Transverse colon (tissue), 4 donors: ENCODE measurements around the gene DHRSX. TPM values are rescaled to one million over a fixed set of nuclear protein-coding genes. Genes with fewer than 3 reads are reported as not detected.

Experiments
- DNase-seq: peaks from one replicate; pipeline ENCODE4 v3.0.0-alpha.2; 2019
- H3K27ac ChIP-seq, 4 donors: fragments of 200-600 bp; sonication (generic); 2 replicates each; pipeline ENCODE4 v1.5.1; 2016 to 2018; ENCODE audit warnings: inconsistent platforms in 4 of 4
- H3K27me3 ChIP-seq: fragments of 200-600 bp; sonication (generic); 2 replicates; pipeline ENCODE4 v1.5.1; 2017; ENCODE audit warnings: inconsistent platforms
- H3K36me3 ChIP-seq, 4 donors: fragments of 200-600 bp; sonication (generic); 2 replicates each; pipeline ENCODE4 v1.5.1; 2017 to 2019; ENCODE audit warnings: inconsistent platforms in 4 of 4
- H3K4me1 ChIP-seq, 4 donors: fragments of 200-600 bp; sonication (generic); 2 replicates each; pipeline ENCODE4 v1.5.1; 2017 to 2020; ENCODE audit warnings: inconsistent platforms in 4 of 4
- H3K4me3 ChIP-seq, 4 donors: fragments of 200-600 bp; sonication (generic); 1 replicate in 1 of 4; 2 replicates in 3 of 4; pipeline versions ENCODE4 v1.5.1 to v1.6.1; 2017 to 2019; ENCODE audit warnings: inconsistent platforms in 4 of 4
- H3K9me3 ChIP-seq, 2 donors: fragments of 200-600 bp; sonication (generic); 2 replicates each; pipeline ENCODE4 v1.5.1; 2017 to 2019; ENCODE audit warnings: inconsistent platforms in 2 of 2
- EP300 ChIP-seq: sonication (generic); formaldehyde crosslinking; IDR thresholded peaks from one replicate; pipeline ENCODE4 v1.6.1; 2017; ENCODE audit warnings: antibody characterized with exemption, low read depth
- POLR2A ChIP-seq: fragments of 450-650 bp; IDR thresholded peaks from one replicate; pipeline ENCODE4 v1.6.1; 2016; ENCODE audit warnings: antibody characterized with exemption, mild to moderate bottlenecking, moderate library complexity
- POLR2AphosphoS5 ChIP-seq, 3 donors: sonication (generic); formaldehyde crosslinking; IDR thresholded peaks; one replicate each; pipeline ENCODE4 v1.6.1; 2016; ENCODE audit warnings: antibody characterized with exemption in 3 of 3
- WGBS, 2 donors: methylation state at CpG; one replicate each; pipeline ENCODE4 v1.1.5; 2018; ENCODE audit warnings: low coverage in 1 of 2; 5-methylcytosine and 5-hydroxymethylcytosine counted together
- in situ Hi-C, 4 donors: fragments of 200-750 bp; cut with MboI; loops; one replicate each; pipeline versions ENCODE4 v1.15.0 to v1.15.1; 2017; ENCODE audit warnings: low sequenced_read_pairs in 3 of 4, low pct_ligation_motif_present in 1 of 4, low pct_unique_long_range_greater_than_20kb in 1 of 4
- intact Hi-C: fragments of 100-400 bp; cut with DNase I; formaldehyde crosslinking; loops from one replicate; pipeline ENCODE4 v1.15.1; 2023; ENCODE audit warnings: low total_unique reads
- total RNA-seq, 4 donors: library from RNA; depleted of rRNA; stranded (reverse); fragments of >200 nt; gene quantifications; one replicate each; pipeline ENCODE4 v1.1.0, GENCODE V29; 2016
- TF ChIP-seq, protein P1 (sequence below), 5 experiments: fragments of 200-600 bp in 3 of 5; fragments of 450-650 bp in 2 of 5; sonication (generic) in 3 of 5; IDR thresholded peaks; 1 replicate in 2 of 5; 2 replicates in 3 of 5; pipeline ENCODE4 v1.5.1; 2016 to 2017; ENCODE audit warnings: antibody characterized with exemption in 5 of 5, inconsistent platforms in 3 of 5, mild to moderate bottlenecking in 2 of 5, moderate library complexity in 1 of 5

The DHRSX gene
- total RNA-seq, 4 donors from 2014 or later: 27.9 to 39.9 (median 33.9) TPM

DNA sequence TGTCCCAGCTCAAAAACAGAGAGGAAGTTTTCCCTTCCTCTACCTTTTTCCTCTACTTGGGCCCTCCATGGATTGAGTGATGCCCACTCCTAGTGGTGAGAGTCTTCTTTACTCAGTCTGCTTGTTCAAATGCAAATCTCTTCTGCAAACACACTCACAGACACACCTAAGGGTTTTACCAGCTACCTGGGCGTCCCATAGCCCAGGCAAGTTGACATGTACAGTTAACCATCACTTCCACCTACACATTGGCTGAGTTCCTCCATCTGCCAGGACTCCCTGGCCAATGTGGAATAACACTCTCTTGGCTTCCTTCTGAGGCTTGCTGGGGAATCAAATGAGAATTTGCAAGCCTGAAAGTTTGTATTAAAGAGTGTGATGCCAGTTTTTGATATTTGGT is 45.7 kb upstream of the DHRSX start:
- H3K27ac ChIP-seq: no peak overlapping the region
- no peaks in the 10 kb centered on the region for H3K27me3 ChIP-seq
- no peak overlapping the region for H3K4me3 ChIP-seq
- no peaks in the 10 kb centered on the region for H3K36me3 ChIP-seq
- no peaks in the 10 kb centered on the region for H3K4me1 ChIP-seq
- intact Hi-C loops: no loop called here
- no peaks in the 10 kb centered on the region for H3K9me3 ChIP-seq
- in situ Hi-C loops: no loop called here
- TF ChIP-seq POLR2A: no peak
- TF ChIP-seq, protein P1, sequence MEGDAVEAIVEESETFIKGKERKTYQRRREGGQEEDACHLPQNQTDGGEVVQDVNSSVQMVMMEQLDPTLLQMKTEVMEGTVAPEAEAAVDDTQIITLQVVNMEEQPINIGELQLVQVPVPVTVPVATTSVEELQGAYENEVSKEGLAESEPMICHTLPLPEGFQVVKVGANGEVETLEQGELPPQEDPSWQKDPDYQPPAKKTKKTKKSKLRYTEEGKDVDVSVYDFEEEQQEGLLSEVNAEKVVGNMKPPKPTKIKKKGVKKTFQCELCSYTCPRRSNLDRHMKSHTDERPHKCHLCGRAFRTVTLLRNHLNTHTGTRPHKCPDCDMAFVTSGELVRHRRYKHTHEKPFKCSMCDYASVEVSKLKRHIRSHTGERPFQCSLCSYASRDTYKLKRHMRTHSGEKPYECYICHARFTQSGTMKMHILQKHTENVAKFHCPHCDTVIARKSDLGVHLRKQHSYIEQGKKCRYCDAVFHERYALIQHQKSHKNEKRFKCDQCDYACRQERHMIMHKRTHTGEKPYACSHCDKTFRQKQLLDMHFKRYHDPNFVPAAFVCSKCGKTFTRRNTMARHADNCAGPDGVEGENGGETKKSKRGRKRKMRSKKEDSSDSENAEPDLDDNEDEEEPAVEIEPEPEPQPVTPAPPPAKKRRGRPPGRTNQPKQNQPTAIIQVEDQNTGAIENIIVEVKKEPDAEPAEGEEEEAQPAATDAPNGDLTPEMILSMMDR (IDR thresholded peaks at IDR 0.05): no peak
- no peak for TF ChIP-seq POLR2AphosphoS5 (IDR thresholded peaks at IDR 0.05)
- 67% methylated on average over 1 of the region's 1 CpG; no CpG with 5 or more reads in 1 of the 2 donors for WGBS, 2 donors
- DNase-seq: no peak

DNA sequence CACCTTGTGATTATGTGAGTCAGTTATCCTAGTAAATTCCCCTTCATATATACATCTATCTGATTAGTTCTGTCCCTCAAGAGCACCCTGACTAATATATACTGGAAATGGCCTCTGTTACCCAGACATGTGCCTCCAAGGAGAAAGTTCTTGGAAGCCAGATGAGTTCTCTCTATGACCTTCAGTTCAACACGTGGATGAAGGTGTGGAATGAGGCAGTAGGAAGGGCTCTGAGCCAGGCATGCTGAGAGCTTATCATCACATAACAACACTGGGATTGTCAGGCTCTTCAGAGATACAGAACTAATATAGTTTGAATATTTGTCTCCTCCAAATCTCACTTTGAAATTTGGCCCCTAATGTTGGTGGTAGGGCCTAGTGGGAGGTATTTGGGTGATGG is 44.4 kb upstream of the DHRSX start:
- Histone ChIP-seq H3K36me3 (no peaks in the 10 kb centered on the region), H3K27ac (no peak overlapping the region), H3K27me3 (no peaks in the 10 kb centered on the region), H3K9me3 (no peaks in the 10 kb centered on the region), H3K4me1 (no peaks in the 10 kb centered on the region), H3K4me3 (no peak overlapping the region)
- WGBS, 2 donors: 17 to 31% methylated on average over 1 of the region's 1 CpG
- TF ChIP-seq POLR2AphosphoS5 (IDR thresholded peaks at IDR 0.05) (no peak), EP300 (no peak), POLR2A (no peak)
- TF ChIP-seq, protein P1 (IDR thresholded peaks at IDR 0.05): no peak
- in situ Hi-C loops (no loop called here), intact Hi-C loops (no loop called here)
- no peak for DNase-seq

DNA sequence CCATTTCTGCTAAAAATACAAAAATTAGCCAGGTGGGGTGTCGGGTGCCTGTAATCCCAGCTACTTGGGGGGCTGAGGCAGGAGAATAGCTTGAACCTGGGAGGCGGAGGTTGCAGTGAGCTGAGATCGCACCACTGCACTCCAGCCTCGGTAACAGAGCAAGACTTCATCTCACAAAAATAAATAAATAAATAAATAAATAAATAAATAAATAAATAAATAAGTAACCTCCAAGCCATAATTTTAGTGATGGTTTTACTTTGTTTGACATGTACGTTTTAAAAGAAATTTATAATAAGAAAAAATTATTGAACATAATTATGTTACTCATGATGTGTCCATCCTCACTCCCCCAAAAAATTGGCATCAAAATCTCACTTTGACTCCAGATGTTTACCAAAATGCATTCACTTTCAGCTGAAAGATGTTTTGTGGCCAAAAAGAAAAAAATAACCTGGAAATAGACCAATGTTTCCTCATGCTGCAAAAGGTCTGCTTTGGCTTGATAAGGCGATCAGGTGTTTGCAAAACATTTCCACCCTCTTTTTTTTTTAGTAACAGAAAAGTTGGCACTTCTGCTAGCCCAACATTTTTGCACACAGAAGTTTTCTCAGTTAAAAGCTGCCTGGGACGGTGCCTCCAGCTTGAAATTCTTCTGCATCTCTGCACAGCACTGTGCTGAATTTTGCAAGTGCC is 42.2 kb upstream of the DHRSX start:
- intact Hi-C loops (no loop called here), in situ Hi-C loops (no loop called here)
- no peak for TF ChIP-seq POLR2A
- no peak for TF ChIP-seq POLR2AphosphoS5 (IDR thresholded peaks at IDR 0.05)
- TF ChIP-seq EP300: no peak
- TF ChIP-seq, protein P1 (IDR thresholded peaks at IDR 0.05): no peak
- WGBS, 2 donors: 71 to 79% methylated on average over 6 to 7 of the region's 7 CpGs
- no peaks in the 10 kb centered on the region for H3K27me3 ChIP-seq
- H3K4me3 ChIP-seq: no peak overlapping the region
- H3K36me3 ChIP-seq: no peaks in the 10 kb centered on the region
- no peak for DNase-seq
- H3K4me1 ChIP-seq: no peaks in the 10 kb centered on the region
- no peaks in the 10 kb centered on the region for H3K9me3 ChIP-seq
- H3K27ac ChIP-seq: no peak overlapping the region

DNA sequence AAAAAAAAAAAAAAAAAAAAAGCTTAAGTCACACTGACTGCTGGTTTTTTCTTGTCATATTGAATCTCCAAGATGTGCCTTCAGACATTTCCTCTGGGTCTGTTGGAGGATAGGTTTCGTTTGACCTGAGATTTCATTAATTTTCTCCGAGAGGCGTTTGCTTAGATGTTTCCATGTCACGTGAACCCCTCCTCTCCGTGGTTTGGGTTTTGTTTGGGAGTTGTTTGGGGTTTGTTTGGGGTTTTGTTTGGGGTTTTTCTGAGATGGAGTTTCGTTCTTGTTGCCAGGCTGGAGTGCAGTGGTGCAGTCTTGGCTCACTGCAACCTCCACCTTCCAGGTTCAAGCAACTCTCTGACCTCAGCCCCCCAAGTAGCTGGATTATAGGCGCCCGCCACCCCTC is 40.8 kb upstream of the DHRSX start:
- TF ChIP-seq POLR2AphosphoS5 (IDR thresholded peaks at IDR 0.05): no peak
- TF ChIP-seq EP300: no peak
- TF ChIP-seq, protein P1 (IDR thresholded peaks at IDR 0.05): no peak
- no peak for TF ChIP-seq POLR2A
- Histone ChIP-seq H3K36me3 (no peaks in the 10 kb centered on the region), H3K4me3 (no peak overlapping the region), H3K9me3 (no peaks in the 10 kb centered on the region), H3K27ac (no peak overlapping the region), H3K4me1 (no peaks in the 10 kb centered on the region), H3K27me3 (no peaks in the 10 kb centered on the region)
- in situ Hi-C loops: no loop called here
- intact Hi-C loops: no loop called here
- no peak for DNase-seq
- WGBS, 2 donors: 73 to 81% methylated on average over 6 to 8 of the region's 8 CpGs
